Small intestine (tissue), 7 donors: ENCODE measurements around the gene KDM4E. TPM values are rescaled to one million over a fixed set of nuclear protein-coding genes. Genes with fewer than 3 reads are reported as not detected.
"Not testable (repeated sequence)": the region's sequence is repeated elsewhere in the genome, so short reads cannot be mapped to it uniquely, and the experiment has no call there.

Source experiments
- DNase-seq, 2 donors: peaks; one replicate each; pipeline versions ENCODE4 v3.0.0 to v3.0.0-alpha.2; 2013
- FAIRE-seq: peaks from 2 replicates; lab custom pipeline; 2012; peaks lifted over from hg19 to GRCh38; lab: Jason Lieb, UNC
- H3K27ac ChIP-seq, 3 donors: one replicate each; pipeline ENCODE4 v1.5.1; 2013; ENCODE audit warnings: low read length in 2 of 3, mild to moderate bottlenecking in 2 of 3, control low read depth in 1 of 3, inconsistent platforms in 1 of 3, low read depth in 1 of 3, moderate library complexity in 1 of 3
- H3K27me3 ChIP-seq, 3 donors: one replicate each; pipeline ENCODE4 v1.6.1; 2013; ENCODE audit warnings: low read length in 3 of 3, inconsistent platforms in 1 of 3; ENCODE audit not compliant: control insufficient read depth in 3 of 3, insufficient read depth in 3 of 3
- H3K36me3 ChIP-seq, 3 donors: one replicate each; pipeline ENCODE4 v1.6.1; 2013; ENCODE audit warnings: low read length in 3 of 3, inconsistent platforms in 1 of 3, low read depth in 1 of 3, mild to moderate bottlenecking in 1 of 3, moderate library complexity in 1 of 3; ENCODE audit not compliant: control insufficient read depth in 3 of 3, insufficient read depth in 2 of 3
- H3K4me1 ChIP-seq, 3 donors: one replicate each; pipeline ENCODE4 v1.6.1; 2013; ENCODE audit warnings: low read length in 2 of 3, inconsistent platforms in 1 of 3, low read depth in 1 of 3, mild to moderate bottlenecking in 1 of 3, moderate library complexity in 1 of 3; ENCODE audit not compliant: control insufficient read depth in 3 of 3, insufficient read depth in 2 of 3
- H3K4me3 ChIP-seq, 3 donors: one replicate each; pipeline ENCODE4 v1.5.1; 2013; ENCODE audit warnings: low read length in 3 of 3, control low read depth in 1 of 3, inconsistent platforms in 1 of 3, low read depth in 1 of 3, mild to moderate bottlenecking in 1 of 3, moderate library complexity in 1 of 3
- H3K9me3 ChIP-seq, 2 donors: one replicate each; pipeline ENCODE4 v1.6.1; 2013; ENCODE audit warnings: low read depth in 1 of 2, low read length in 1 of 2; ENCODE audit not compliant: control insufficient read depth in 2 of 2, insufficient read depth in 1 of 2
- WGBS, 3 donors: extraction: QIAGEN DNeasy Blood & Tissue Kit; methylation state at CpG; one replicate each; pipeline ENCODE4 v1.1.7; 2013; 5-methylcytosine and 5-hydroxymethylcytosine counted together
- polyA plus RNA-seq, 4 donors: library from polyadenylated mRNA; stranded (reverse) in 3 of 4; unstranded in 1 of 4; fragments of 200-250 nt in 3 of 4; fragments of 120-200 nt in 1 of 4; gene quantifications; one replicate each; pipeline versions ENCODE4 v1.2.1 to v1.2.3, GENCODE V29; 2013
- donor health status: healthy with polysubstance abuse.
- donor health status: control.
- donor health status: control.
- donor health status: Bipolar disorder and iron deficiency.
- donor health status: healthy.

KDM4E gene
- polyA plus RNA-seq, 4 donors, result 0.49 TPM; not detected in 3

DNA sequence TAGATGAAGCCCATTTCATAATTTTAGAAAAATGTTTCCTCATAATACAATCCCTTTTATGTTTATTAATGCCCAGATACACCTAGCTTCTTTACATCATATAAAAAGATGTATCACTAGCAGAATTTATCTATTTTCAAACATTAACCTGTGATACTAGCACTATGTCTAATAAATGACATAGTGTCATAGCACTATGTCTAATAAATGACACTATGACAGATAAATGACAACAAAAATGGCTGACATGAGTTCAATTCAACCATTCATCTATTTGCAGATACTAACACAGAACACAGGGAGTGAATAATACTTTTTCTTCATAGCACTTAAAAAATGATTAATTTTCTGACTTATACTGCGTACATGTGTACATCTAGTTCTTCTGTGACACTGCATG, 19.4 kb upstream of the KDM4E start:
- DNase-seq, result no peak
- Histone ChIP-seq H3K36me3 (no peaks in the 10 kb centered on the region), H3K27ac (no peak overlapping the region), H3K4me1 (no peaks in the 10 kb centered on the region), H3K27me3 (no peaks in the 10 kb centered on the region), H3K4me3 (no peak overlapping the region), H3K9me3 (no peaks in the 10 kb centered on the region)
- 71 to 88% (median 88%) methylated on average over 1 of the region's 1 CpG for WGBS, 3 donors
- FAIRE-seq, result no peak

DNA sequence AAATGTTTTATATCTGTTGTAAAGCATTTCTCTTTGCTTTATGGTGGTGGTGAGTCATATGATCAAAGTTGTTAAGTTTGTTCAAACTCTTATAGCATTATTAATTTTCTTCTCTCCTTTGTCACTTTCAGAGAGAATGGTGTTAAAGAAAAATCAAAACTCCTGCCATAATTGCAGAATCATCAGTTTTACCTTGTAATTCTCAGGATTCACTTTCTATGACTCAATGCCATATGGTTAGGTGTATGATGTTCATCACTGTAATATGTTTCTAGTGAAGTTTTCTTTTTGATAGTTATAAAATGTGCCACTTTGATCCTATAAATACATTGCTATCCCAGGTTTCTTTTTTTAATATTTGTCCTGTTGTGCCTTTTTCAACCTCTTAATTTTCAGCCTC, 13.7 kb upstream of the KDM4E start:
- H3K27me3 ChIP-seq, result peaks cover 0 to 2% (median 0%) of the 10 kb centered on the region in 3 donors

DNA sequence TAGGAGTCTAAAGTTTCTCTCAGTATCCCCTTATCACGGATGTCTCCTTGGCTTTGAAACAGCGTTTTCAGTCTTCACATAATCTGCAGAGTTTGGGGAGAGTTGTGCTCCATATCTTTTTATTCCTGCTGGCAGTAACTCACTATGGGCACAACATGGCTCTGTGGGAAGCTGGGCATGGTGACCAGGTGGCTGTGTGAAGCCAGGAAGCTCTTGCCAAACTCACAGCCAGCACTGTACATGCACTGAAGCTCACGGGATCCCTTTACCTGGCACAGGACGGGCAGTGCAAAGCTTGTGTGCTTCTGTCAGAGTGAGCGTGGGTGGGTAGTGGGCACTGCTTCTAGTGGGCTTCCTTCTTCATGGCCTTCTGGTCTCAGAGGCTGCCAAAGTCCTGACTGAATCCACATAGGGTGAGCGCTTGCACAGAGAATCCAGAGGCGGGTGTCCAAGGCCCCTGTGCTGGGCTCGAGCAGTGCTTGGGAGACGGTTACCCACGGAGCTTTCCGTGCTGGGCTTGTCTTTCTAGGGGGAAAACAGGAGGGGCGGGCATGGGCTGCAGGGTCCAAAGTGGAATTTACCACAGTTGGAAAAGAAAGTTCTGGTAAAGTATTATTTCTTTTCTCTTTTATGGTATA, 10.8 kb upstream of the KDM4E start:
- 87 to 90% (median 90%) methylated on average over 12 of the region's 12 CpGs for WGBS, 3 donors
- DNase-seq (no peak), FAIRE-seq (no peak)
- H3K27me3 ChIP-seq, result peaks cover 0 to 2% (median 0%) of the 10 kb centered on the region in 3 donors
- no peaks in the 10 kb centered on the region for H3K4me1 ChIP-seq
- H3K27ac ChIP-seq, result no peak overlapping the region
- no peak overlapping the region for H3K4me3 ChIP-seq
- H3K36me3 ChIP-seq, result no peaks in the 10 kb centered on the region
- H3K9me3 ChIP-seq, result no peaks in the 10 kb centered on the region

More for the DNA sequence above, 13.7 kb upstream of the KDM4E start:
- DNase-seq, result no peak
- H3K4me1 ChIP-seq, result no peaks in the 10 kb centered on the region
- H3K36me3 ChIP-seq, result no peaks in the 10 kb centered on the region
- H3K27ac ChIP-seq, result no peak overlapping the region
- H3K9me3 ChIP-seq, result no peaks in the 10 kb centered on the region
- no peak overlapping the region for H3K4me3 ChIP-seq
- FAIRE-seq, result no peak

DNA sequence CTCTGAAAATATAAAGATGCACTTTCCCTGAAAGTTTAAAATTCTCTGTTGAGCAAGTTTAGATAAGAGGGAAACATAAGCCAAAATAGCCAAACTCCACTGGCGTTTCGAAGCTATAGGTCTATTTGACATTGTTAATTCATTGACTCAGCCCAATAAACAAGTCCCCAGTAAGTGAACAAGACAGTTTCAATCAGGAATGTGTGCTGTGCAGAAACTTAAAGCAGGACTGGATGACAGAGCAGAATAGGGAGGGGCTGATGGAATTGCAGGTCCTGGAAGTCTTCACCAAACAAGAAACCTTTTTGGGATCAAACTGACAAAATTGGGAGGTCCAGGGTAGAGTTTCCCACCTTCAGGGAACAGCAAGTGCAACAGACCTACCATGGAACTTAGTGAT, 8.9 kb upstream of the KDM4E start:
- H3K9me3 ChIP-seq, result no peaks in the 10 kb centered on the region
- DNase-seq (no peak), FAIRE-seq (no peak)
- H3K4me3 ChIP-seq, result no peak overlapping the region
- no peaks in the 10 kb centered on the region for H3K4me1 ChIP-seq
- H3K27ac ChIP-seq, result no peak overlapping the region
- 37 to 55% (median 48%) methylated on average over 2 of the region's 2 CpGs for WGBS, 3 donors
- no peaks in the 10 kb centered on the region for H3K36me3 ChIP-seq
- peaks cover 0 to 2% (median 0%) of the 10 kb centered on the region in 3 donors for H3K27me3 ChIP-seq

DNA sequence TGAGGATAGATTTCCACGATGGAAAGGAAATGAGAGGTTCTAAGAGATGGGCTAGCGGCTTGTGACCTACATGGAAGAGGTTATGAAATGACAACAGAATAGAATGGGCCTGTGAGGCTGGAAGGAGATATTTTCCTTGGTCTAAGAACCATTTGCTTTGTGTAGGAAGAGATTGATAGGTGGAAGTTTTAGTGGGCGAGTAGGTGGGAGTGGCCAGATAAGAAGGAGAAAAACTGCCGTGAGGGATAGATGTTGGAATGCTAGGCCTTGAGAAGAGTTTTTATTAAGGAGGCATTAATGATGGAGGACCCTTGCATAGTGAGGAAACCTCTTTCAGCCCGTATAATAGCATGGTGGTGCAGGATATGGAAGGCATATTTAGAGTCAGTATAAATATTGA, 3.6 kb upstream of the KDM4E start:
- WGBS, 3 donors, result 82 to 90% (median 83%) methylated on average over 5 of the region's 5 CpGs
- H3K36me3 ChIP-seq, H3K27ac ChIP-seq, H3K4me1 ChIP-seq, H3K27me3 ChIP-seq, FAIRE-seq, DNase-seq, H3K4me3 ChIP-seq, H3K9me3 ChIP-seq: not testable (repeated sequence)

DNA sequence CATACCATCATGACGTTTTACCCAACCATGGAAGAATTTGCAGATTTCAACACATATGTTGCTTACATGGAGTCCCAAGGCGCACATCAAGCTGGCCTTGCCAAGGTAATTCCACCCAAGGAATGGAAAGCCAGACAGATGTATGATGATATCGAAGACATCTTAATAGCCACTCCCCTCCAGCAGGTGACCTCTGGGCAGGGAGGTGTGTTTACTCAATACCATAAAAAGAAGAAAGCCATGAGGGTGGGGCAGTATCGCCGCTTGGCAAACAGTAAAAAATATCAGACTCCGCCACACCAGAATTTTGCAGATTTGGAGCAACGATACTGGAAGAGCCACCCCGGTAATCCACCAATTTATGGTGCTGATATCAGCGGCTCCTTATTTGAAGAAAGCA, 536 bp downstream of the KDM4E start:
- not testable (repeated sequence) for H3K9me3 ChIP-seq, H3K36me3 ChIP-seq, H3K27me3 ChIP-seq, H3K27ac ChIP-seq, H3K4me1 ChIP-seq, H3K4me3 ChIP-seq, FAIRE-seq
- 39 to 81% (median 60%) methylated on average over 7 to 8 of the region's 9 CpGs for WGBS, 3 donors
- DNase-seq, result peak in 1 of 2 donors; percentile 25

DNA sequence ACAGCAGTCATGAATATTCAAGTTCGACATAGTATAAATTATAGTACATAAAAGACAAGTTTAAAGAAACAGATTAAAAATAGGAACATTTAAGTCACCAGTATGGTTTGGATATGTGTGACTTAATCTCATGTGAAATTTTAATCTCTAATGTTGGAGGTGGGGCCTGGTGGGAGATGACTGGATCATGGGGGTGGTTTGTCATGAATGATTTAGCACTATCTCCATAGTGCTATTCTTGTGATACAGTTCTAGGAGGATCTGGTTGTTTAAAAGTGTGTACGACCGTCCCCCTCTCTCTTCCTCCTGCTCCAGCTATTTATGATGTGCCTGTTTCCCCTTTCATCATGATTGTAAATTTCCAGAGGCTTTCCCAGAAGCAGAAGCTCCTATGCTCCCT, 3.3 kb downstream of the KDM4E start:
- Histone ChIP-seq H3K4me1 (no peaks in the 10 kb centered on the region), H3K27me3 (no peaks in the 10 kb centered on the region), H3K4me3 (no peak overlapping the region), H3K36me3 (peaks cover 0 to 2% (median 0%) of the 10 kb centered on the region in 3 donors), H3K9me3 (no peaks in the 10 kb centered on the region), H3K27ac (no peak overlapping the region)
- DNase-seq (no peak), FAIRE-seq (no peak)
- 82 to 94% (median 87%) methylated on average over 3 of the region's 3 CpGs for WGBS, 3 donors

DNA sequence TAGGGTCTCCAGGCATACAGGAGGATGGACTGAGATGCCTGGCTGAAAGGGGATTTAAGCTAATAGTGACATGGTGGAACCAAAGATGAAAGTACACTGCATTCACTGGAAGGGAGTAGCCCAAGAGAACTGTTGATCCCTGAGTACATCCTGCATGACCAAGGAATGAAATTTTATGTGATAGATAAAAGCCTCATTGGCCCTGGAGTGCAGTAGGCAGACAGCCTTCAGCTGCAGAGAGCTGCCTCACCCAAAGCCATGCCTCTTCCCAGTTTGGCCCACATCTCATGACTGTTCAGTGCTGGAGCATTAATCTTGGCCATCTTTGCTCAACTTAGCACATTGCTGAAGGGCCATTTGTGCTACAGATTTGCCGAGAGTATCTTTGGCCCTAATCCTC, 8.0 kb downstream of the KDM4E start:
- H3K4me3 ChIP-seq, result no peak overlapping the region
- H3K4me1 ChIP-seq, result peaks cover 0 to 3% (median 0%) of the 10 kb centered on the region in 3 donors
- no peaks in the 10 kb centered on the region for H3K36me3 ChIP-seq
- H3K27me3 ChIP-seq, result no peaks in the 10 kb centered on the region
- no peak for FAIRE-seq
- no peaks in the 10 kb centered on the region for H3K9me3 ChIP-seq
- no peak for DNase-seq
- WGBS, 3 donors, result 84 to 100% (median 96%) methylated on average over 1 of the region's 1 CpG
- H3K27ac ChIP-seq, result no peak overlapping the region

DNA sequence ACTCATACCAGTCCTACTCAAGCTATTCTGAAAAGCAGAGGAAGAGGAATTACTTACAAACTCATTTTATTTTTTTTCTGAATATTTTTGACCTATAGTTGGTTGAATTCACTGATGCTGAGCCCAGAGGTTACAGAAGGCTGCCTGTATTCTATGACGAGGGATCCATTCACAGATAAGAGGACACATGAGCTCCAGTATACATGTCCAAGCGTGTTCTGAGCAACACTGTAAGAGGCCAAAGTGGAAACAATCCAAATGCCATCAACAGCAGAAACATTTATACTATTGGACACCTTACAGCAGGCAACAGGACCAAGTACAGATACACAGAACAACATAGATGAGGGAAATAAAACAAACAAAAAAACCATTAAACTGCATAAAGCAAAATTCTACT, 10.3 kb downstream of the KDM4E start:
- Histone ChIP-seq H3K36me3 (no peaks in the 10 kb centered on the region), H3K9me3 (no peaks in the 10 kb centered on the region), H3K4me3 (no peak overlapping the region), H3K4me1 (peaks cover 0 to 3% (median 0%) of the 10 kb centered on the region in 3 donors), H3K27me3 (no peaks in the 10 kb centered on the region), H3K27ac (no peak overlapping the region)
- WGBS, 3 donors, result 77 to 79% (median 79%) methylated on average over 2 of the region's 2 CpGs
- no peak for FAIRE-seq
- DNase-seq, result no peak
